Osteocyte (in vitro differentiated cells): Measurements from ENCODE around the gene RCOR3. TPM values are rescaled to one million over a fixed set of nuclear protein-coding genes. Genes with fewer than 3 reads are reported as not detected.
A peak's percentile ranks its signal among the peaks of the same experiment; 100 is the strongest.
"Not testable (repeated sequence)": the region's sequence is repeated elsewhere in the genome, so short reads cannot be mapped to it uniquely, and the experiment has no call there.

Source experiments
- DNase-seq: peaks from one replicate; pipeline ENCODE4 v3.0.0; 2021; ENCODE audit warnings: mixed read lengths; ENCODE audit not compliant: unreplicated experiment; ENCODE audit errors: extremely low spot score
- H3K27ac Mint-ChIP-seq: one replicate; pipeline ENCODE4 v1.8.0; 2021; ENCODE audit warnings: mild to moderate bottlenecking, mixed read lengths; ENCODE audit not compliant: unreplicated experiment
- H3K27me3 Mint-ChIP-seq: one replicate; pipeline ENCODE4 v1.8.0; 2021; ENCODE audit warnings: mixed read lengths; ENCODE audit not compliant: unreplicated experiment
- H3K36me3 Mint-ChIP-seq: one replicate; pipeline ENCODE4 v1.8.0; 2021; ENCODE audit warnings: mixed read lengths; ENCODE audit not compliant: unreplicated experiment
- H3K4me1 Mint-ChIP-seq: one replicate; pipeline ENCODE4 v1.8.0; 2021; ENCODE audit warnings: mixed read lengths; ENCODE audit not compliant: unreplicated experiment
- H3K4me3 Mint-ChIP-seq: one replicate; pipeline ENCODE4 v1.8.0; 2021; ENCODE audit warnings: mild to moderate bottlenecking, moderate library complexity, mixed read lengths; ENCODE audit not compliant: unreplicated experiment
- H3K9me3 Mint-ChIP-seq: one replicate; pipeline ENCODE4 v1.8.0; 2021; ENCODE audit warnings: mixed read lengths; ENCODE audit not compliant: unreplicated experiment
- CTCF ChIP-seq: fragments of 200-600 bp; sonication (generic); IDR thresholded peaks from 2 replicates; pipeline ENCODE4 v1.5.0; 2021; ENCODE audit warnings: antibody characterized with exemption, mild to moderate bottlenecking, moderate library complexity
- total RNA-seq: library from RNA; stranded (reverse); gene quantifications from 2 replicates; pipeline ENCODE4 v1.2.1, GENCODE V29; 2021

Gene RCOR3
- total RNA-seq, 1 donor from 2014 or later = 51.0 TPM

GRCh38 chr1:211247921-211248320 lies 11.2 kb upstream of the RCOR3 start:
- no peak overlapping the region for H3K4me3 Mint-ChIP-seq
- H3K27ac Mint-ChIP-seq = no peak overlapping the region
- no peaks in the 10 kb centered on the region for H3K36me3 Mint-ChIP-seq
- DNase-seq = peak; percentile 15
- H3K9me3 Mint-ChIP-seq = no peaks in the 10 kb centered on the region
- no peaks in the 10 kb centered on the region for H3K4me1 Mint-ChIP-seq
- TF ChIP-seq CTCF = no peak
- H3K27me3 Mint-ChIP-seq = peaks cover 10% of the 10 kb centered on the region

DNA sequence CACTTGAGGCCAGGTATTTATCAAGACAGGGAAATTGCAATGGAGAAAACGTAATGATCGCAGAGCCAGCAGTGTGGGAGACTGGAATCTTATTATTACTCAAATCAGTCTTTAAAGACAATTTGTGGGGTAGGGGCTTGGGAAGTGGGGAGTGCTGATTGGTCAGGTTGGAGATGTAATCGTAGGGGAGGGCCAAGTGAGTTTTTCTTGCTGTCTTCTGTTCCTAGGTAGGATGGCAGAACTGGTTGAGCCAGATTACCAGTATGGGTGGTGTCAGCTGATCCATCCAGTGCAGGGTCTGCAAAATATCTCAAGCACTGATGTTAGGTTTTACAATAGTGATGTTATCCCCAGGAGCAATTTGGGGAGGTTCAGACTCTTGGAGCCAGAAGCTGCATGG lies 9.6 kb upstream of the RCOR3 start:
- H3K4me1 Mint-ChIP-seq, H3K9me3 Mint-ChIP-seq, H3K27me3 Mint-ChIP-seq, H3K4me3 Mint-ChIP-seq, H3K27ac Mint-ChIP-seq, H3K36me3 Mint-ChIP-seq: not testable (repeated sequence)
- DNase-seq = peak; percentile 42

DNA sequence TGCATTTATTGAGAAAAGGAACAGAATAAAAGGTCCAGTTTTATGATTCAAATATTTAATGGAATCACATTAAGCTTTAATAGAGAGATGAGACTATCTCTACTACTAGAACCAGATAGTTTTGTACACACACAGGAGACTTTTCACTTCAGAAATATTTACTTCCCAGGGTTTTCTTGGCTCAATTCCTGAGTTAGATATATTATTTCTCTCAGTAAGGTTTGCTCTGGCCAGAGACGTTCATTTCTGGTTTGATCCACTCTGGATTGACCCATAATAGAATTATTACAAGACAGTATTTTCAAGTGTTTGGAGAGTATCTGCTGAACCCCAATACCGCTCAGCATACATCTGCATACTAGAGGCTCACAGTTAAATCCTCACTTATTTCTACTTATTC lies 1.3 kb upstream of the RCOR3 start:
- peak overlapping the region; percentile 98 for H3K27ac Mint-ChIP-seq
- no peaks in the 10 kb centered on the region for H3K27me3 Mint-ChIP-seq
- no peak for DNase-seq

GRCh38 chr1:211258310-211258755 lies 833 bp upstream of the RCOR3 start:
- H3K4me3 Mint-ChIP-seq = peak overlapping the region; percentile 91
- no peaks in the 10 kb centered on the region for H3K9me3 Mint-ChIP-seq
- H3K36me3 Mint-ChIP-seq = peaks cover 6% of the 10 kb centered on the region
- DNase-seq = peak; percentile 88
- TF ChIP-seq CTCF = no peak
- H3K4me1 Mint-ChIP-seq = peaks cover 31% of the 10 kb centered on the region
- no peaks in the 10 kb centered on the region for H3K27me3 Mint-ChIP-seq
- H3K27ac Mint-ChIP-seq = peak overlapping the region; percentile 98

More for the DNA sequence above, 1.3 kb upstream of the RCOR3 start:
- Mint-ChIP-seq H3K4me3 (peak overlapping the region; percentile 91), H3K9me3 (no peaks in the 10 kb centered on the region), H3K4me1 (peaks cover 31% of the 10 kb centered on the region), H3K36me3 (peaks cover 6% of the 10 kb centered on the region)
- TF ChIP-seq CTCF = no peak

DNA sequence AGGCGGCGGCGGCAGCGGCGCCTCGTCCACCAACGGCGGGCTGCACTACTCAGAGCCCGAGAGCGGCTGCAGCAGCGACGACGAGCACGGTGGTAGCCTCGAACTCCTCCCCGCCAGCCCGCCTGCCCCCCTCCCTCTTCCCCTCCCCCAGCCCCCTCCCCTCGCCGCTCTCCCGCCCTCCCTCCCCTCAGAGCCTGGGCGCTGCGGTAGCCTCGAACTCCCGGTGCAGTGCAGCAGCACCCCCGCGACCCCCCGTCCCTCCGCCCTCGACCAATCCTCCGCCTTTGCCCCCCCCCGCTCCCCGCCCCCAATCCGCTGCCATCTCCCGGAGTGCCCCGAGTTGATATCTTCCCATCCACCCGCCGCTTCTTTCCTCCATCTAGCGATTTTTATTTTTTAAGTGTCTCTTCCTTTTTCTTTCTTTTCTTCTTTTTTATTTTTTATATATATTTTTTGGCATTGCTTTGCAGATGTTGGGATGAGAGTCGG lies 516 bp downstream of the RCOR3 start:
- H3K27ac Mint-ChIP-seq = peak overlapping the region; percentile 91
- H3K4me3 Mint-ChIP-seq = peak overlapping the region; percentile 81
- no peak for TF ChIP-seq CTCF
- peaks cover 12% of the 10 kb centered on the region for H3K36me3 Mint-ChIP-seq
- DNase-seq = no peak
- peaks cover 31% of the 10 kb centered on the region for H3K4me1 Mint-ChIP-seq
- H3K9me3 Mint-ChIP-seq = no peaks in the 10 kb centered on the region
- no peaks in the 10 kb centered on the region for H3K27me3 Mint-ChIP-seq
